Endothelial cell (in vitro differentiated cells): Measurements from ENCODE around the gene TAS2R8. TPM values are rescaled to one million over a fixed set of nuclear protein-coding genes. Genes with fewer than 3 reads are reported as not detected.

Experiments used
- DNase-seq: peaks from one replicate; pipeline ENCODE4 v3.0.0; 2021; ENCODE audit warnings: low spot score
- H3K27ac Mint-ChIP-seq: one replicate; pipeline ENCODE4 v1.8.0; 2021; ENCODE audit warnings: mixed read lengths, inconsistent platforms; ENCODE audit not compliant: unreplicated experiment
- H3K27me3 Mint-ChIP-seq: one replicate; pipeline ENCODE4 v1.8.0; 2021; ENCODE audit warnings: mild to moderate bottlenecking, moderate library complexity, mixed read lengths, inconsistent platforms; ENCODE audit not compliant: unreplicated experiment
- H3K36me3 Mint-ChIP-seq: one replicate; pipeline ENCODE4 v1.8.0; 2021; ENCODE audit warnings: mild to moderate bottlenecking, low read depth, mixed read lengths, inconsistent platforms; ENCODE audit not compliant: unreplicated experiment
- H3K4me1 Mint-ChIP-seq: one replicate; pipeline ENCODE4 v1.8.0; 2021; ENCODE audit warnings: mild to moderate bottlenecking, mixed read lengths, inconsistent platforms; ENCODE audit not compliant: unreplicated experiment
- H3K4me3 Mint-ChIP-seq: one replicate; pipeline ENCODE4 v1.8.0; 2021; ENCODE audit warnings: mild to moderate bottlenecking, mixed read lengths, inconsistent platforms; ENCODE audit not compliant: unreplicated experiment
- H3K9me3 Mint-ChIP-seq: one replicate; pipeline ENCODE4 v1.8.0; 2021; ENCODE audit warnings: mixed read lengths, inconsistent platforms; ENCODE audit not compliant: unreplicated experiment
- CTCF ChIP-seq: fragments of 200-600 bp; sonication (generic); IDR thresholded peaks from one replicate; pipeline ENCODE4 v1.5.0; 2021; ENCODE audit warnings: antibody characterized with exemption; ENCODE audit not compliant: unreplicated experiment
- total RNA-seq: library from RNA; stranded (reverse); fragmentation: NEBNext Ultra II Directional; extraction: Animal tissue kit (Norgen Biotek cat#: 25700); gene quantifications from one replicate; pipeline ENCODE4 v1.2.1, GENCODE V29; 2021; ENCODE audit not compliant: unreplicated experiment

Gene TAS2R8
- total RNA-seq, 1 donor from 2014 or later: 0.44 TPM

DNA sequence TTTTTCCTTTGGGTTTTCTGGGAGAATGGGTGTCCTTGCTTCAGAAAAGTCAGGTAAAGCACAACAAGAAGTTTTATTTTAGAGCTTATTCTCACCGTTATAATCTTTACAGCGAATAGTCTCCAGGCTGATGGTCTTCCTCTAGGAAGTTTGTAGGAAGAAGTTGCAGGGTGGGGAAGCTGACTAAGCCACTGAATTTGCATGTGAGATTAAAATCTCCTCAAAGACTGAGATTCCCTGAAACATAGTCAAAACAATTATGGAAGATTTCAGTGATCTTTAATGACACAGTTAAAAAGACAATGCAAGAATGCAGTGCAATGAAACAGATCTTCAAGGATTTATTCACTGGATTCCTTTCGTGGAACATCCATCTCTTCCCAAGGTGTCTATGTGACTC lies 17.9 kb upstream of the TAS2R8 start:
- no peaks in the 10 kb centered on the region for H3K27me3 Mint-ChIP-seq
- DNase-seq: no peak
- no peak for TF ChIP-seq CTCF
- H3K9me3 Mint-ChIP-seq: no peaks in the 10 kb centered on the region
- H3K36me3 Mint-ChIP-seq: no peaks in the 10 kb centered on the region
- no peak overlapping the region for H3K4me3 Mint-ChIP-seq
- H3K4me1 Mint-ChIP-seq: peaks cover 2% of the 10 kb centered on the region
- H3K27ac Mint-ChIP-seq: no peak overlapping the region

GRCh38 chr12:10811883-10812536 lies 4.9 kb upstream of the TAS2R8 start:
- no peak for DNase-seq
- Mint-ChIP-seq H3K9me3 (no peaks in the 10 kb centered on the region), H3K4me3 (no peak overlapping the region), H3K27me3 (no peaks in the 10 kb centered on the region), H3K36me3 (no peaks in the 10 kb centered on the region), H3K4me1 (no peaks in the 10 kb centered on the region), H3K27ac (no peak overlapping the region)
- no peak for TF ChIP-seq CTCF

DNA sequence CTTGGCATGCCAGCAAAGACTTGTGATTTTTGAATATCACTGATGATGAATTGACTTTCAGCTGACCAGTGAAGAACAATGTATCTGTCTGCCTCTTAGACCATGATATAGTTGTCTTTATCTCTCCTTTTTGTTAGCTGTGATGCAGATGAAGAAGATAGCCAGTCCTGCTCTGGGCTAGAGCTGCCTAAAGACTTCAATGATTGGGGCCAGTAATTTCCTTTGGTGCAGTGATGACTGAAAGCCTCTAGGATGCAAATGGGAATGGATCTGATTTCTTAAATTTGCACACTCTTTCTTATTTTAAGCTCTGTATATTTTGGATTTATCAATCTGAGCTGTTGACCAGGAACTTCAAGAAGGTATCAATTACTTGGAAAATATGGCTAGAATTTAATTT lies 3.0 kb upstream of the TAS2R8 start, which contains the start of gene TAS2R9:
Gene TAS2R9, minus strand, starts transcription at position 101 of the 400 bp plus-strand sequence. Its CDS starts 93 bp downstream, at position 8.
- no peaks in the 10 kb centered on the region for H3K27me3 Mint-ChIP-seq

DNA sequence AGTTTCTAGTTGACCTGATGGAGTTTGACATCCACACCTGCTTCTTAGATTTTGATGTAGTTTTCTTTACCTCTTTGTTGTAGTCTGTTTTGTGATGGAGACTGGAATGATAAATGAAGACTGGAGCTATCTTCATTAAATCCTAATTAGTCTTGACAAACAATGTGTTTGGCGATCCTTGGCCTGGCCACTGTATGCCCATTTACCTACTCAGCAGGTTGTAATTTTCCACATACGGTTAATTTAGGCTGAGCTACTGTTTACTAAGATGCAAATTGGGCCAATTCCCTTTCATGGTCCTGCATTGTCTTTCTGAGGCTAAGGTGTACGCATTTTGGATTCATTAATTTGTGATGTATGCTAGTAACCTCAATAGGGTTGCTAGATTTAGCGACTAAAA lies 4.5 kb downstream of the TAS2R8 start, which contains the start of gene TAS2R7:
Gene TAS2R7, minus strand, starts transcription at position 41 of the 400 bp plus-strand sequence. CDS start 57 bp downstream, outside the sequence.
- Mint-ChIP-seq H3K4me3 (no peak within 1 kb of the TSS), H3K4me1 (no peaks in the 10 kb centered on the region), H3K27ac (no peak within 1 kb of the TSS), H3K9me3 (no peaks in the 10 kb centered on the region), H3K27me3 (no peaks in the 10 kb centered on the region), H3K36me3 (no peaks in the 10 kb centered on the region)
- TF ChIP-seq CTCF: no peak
- DNase-seq: no peak

More for the DNA sequence above, 3.0 kb upstream of the TAS2R8 start, which contains the start of gene TAS2R9:
- Mint-ChIP-seq H3K9me3 (no peaks in the 10 kb centered on the region), H3K4me3 (no peak within 1 kb of the TSS), H3K4me1 (no peaks in the 10 kb centered on the region), H3K36me3 (no peaks in the 10 kb centered on the region), H3K27ac (no peak within 1 kb of the TSS)
- TF ChIP-seq CTCF: no peak
- DNase-seq: no peak

GRCh38 chr12:10801741-10802140 lies 5.3 kb downstream of the TAS2R8 start:
- Mint-ChIP-seq H3K4me1 (no peaks in the 10 kb centered on the region), H3K4me3 (no peak overlapping the region), H3K27me3 (no peaks in the 10 kb centered on the region), H3K9me3 (no peaks in the 10 kb centered on the region), H3K27ac (no peak overlapping the region), H3K36me3 (no peaks in the 10 kb centered on the region)
- no peak for DNase-seq
- no peak for TF ChIP-seq CTCF
